ENCODE data around the gene ADGRV1.

GRCh38 chr5:91182763-91183162 is 624.2 kb downstream of the ADGRV1 start:
- TF ChIP-seq CTCF (conservative IDR thresholded peaks at IDR 0.05; ENCODE audit: low read depth, low read length), result peak; percentile 38; the same call in 1 of the 2 replicates
- TF ChIP-seq EZH2 (IDR thresholded peaks at IDR 0.05; ENCODE audit: borderline replicate concordance, low read depth, low read length, poor library complexity, severe bottlenecking), result no peak

All from A673 (cell line).